ENCODE data around the gene RCAN2. TPM values are rescaled to one million over a fixed set of nuclear protein-coding genes. Genes with fewer than 3 reads are reported as not detected.
"Not testable (repeated sequence)": the region's sequence is repeated elsewhere in the genome, so short reads cannot be mapped to it uniquely, and the experiment has no call there.

RCAN2 gene
- total RNA-seq, 3 donors from 2014 or later = 2.9 to 14.9 (median 5.9) TPM

- Histone ChIP-seq H3K4me1 (no peaks in the 10 kb centered on the region), H3K9me3 (no peaks in the 10 kb centered on the region), H3K36me3 (no peaks in the 10 kb centered on the region), H3K27me3 (no peaks in the 10 kb centered on the region), H3K4me3 (no peak overlapping the region), H3K27ac (no peak overlapping the region)
- no peak for DNase-seq (ENCODE audit: low spot score in 2 of 2)
- intact Hi-C loops (cut with DNase I; ENCODE audit: low total_unique reads) = no loop called here
- no peak for TF ChIP-seq POLR2A (IDR thresholded peaks at IDR 0.05)
- TF ChIP-seq CTCF (IDR thresholded peaks at IDR 0.05) = no peak
These were observed 84.0 kb downstream of the RCAN2 start for GRCh38 chr6:46407246-46407645.

- DNase-seq (ENCODE audit: low spot score in 2 of 2); H3K27ac ChIP-seq; intact Hi-C loops (cut with DNase I; ENCODE audit: low total_unique reads); H3K36me3 ChIP-seq; H3K27me3 ChIP-seq; H3K4me1 ChIP-seq; H3K9me3 ChIP-seq; H3K4me3 ChIP-seq: not testable (repeated sequence)
These were observed 85.5 kb downstream of the RCAN2 start for GRCh38 chr6:46405620-46406180.

GRCh38 chr6:46400898-46401297 lies 90.4 kb downstream of the RCAN2 start:
- Histone ChIP-seq H3K4me1 (no peaks in the 10 kb centered on the region), H3K36me3 (no peaks in the 10 kb centered on the region), H3K4me3 (no peak overlapping the region), H3K9me3 (no peaks in the 10 kb centered on the region), H3K27me3 (no peaks in the 10 kb centered on the region), H3K27ac (no peak overlapping the region)
- no peak for TF ChIP-seq POLR2AphosphoS5 (IDR thresholded peaks at IDR 0.05)
- TF ChIP-seq POLR2A (IDR thresholded peaks at IDR 0.05) = no peak
- TF ChIP-seq CTCF (IDR thresholded peaks at IDR 0.05) = no peak
- DNase-seq (ENCODE audit: low spot score in 2 of 2) = no peak
- intact Hi-C loops (cut with DNase I; ENCODE audit: low total_unique reads) = no loop called here

- Histone ChIP-seq H3K27ac (no peak overlapping the region), H3K36me3 (no peaks in the 10 kb centered on the region), H3K27me3 (no peaks in the 10 kb centered on the region), H3K9me3 (no peaks in the 10 kb centered on the region), H3K4me3 (no peak overlapping the region), H3K4me1 (no peaks in the 10 kb centered on the region)
- no peak for DNase-seq (ENCODE audit: low spot score in 2 of 2)
- no peak for TF ChIP-seq POLR2AphosphoS5 (IDR thresholded peaks at IDR 0.05)
- no peak for TF ChIP-seq CTCF (IDR thresholded peaks at IDR 0.05)
- no peak for TF ChIP-seq POLR2A (IDR thresholded peaks at IDR 0.05)
- intact Hi-C loops (cut with DNase I; ENCODE audit: low total_unique reads) = no loop called here
These were observed 95.7 kb downstream of the RCAN2 start for GRCh38 chr6:46395530-46395929.

- no peaks in the 10 kb centered on the region for H3K9me3 ChIP-seq
- TF ChIP-seq POLR2A (IDR thresholded peaks at IDR 0.05) (no peak), POLR2AphosphoS5 (IDR thresholded peaks at IDR 0.05) (no peak)
- H3K4me1 ChIP-seq = no peaks in the 10 kb centered on the region
- H3K4me3 ChIP-seq = no peak overlapping the region
- H3K36me3 ChIP-seq = no peaks in the 10 kb centered on the region
- DNase-seq (ENCODE audit: low spot score in 2 of 2) = no peak
- H3K27me3 ChIP-seq = no peaks in the 10 kb centered on the region
- peak overlapping the region in 1 of 2 donors; percentile 41 for H3K27ac ChIP-seq
- intact Hi-C loops (cut with DNase I; ENCODE audit: low total_unique reads) = loop anchor here (5.0 kb wide), 1 partner anchor 47 kb away; no protein-coding TSS in a partner anchor
These were observed 97.3 kb downstream of the RCAN2 start for GRCh38 chr6:46393940-46394337.

GRCh38 chr6:46393161-46393939 lies 97.9 kb downstream of the RCAN2 start:
- DNase-seq (ENCODE audit: low spot score in 2 of 2) = no peak
- Histone ChIP-seq H3K27ac (peak overlapping the region in 1 of 2 donors; percentile 41), H3K4me3 (no peak overlapping the region), H3K4me1 (no peaks in the 10 kb centered on the region), H3K36me3 (no peaks in the 10 kb centered on the region), H3K9me3 (no peaks in the 10 kb centered on the region), H3K27me3 (no peaks in the 10 kb centered on the region)
- TF ChIP-seq POLR2A (IDR thresholded peaks at IDR 0.05) (no peak), CTCF (IDR thresholded peaks at IDR 0.05) (no peak), POLR2AphosphoS5 (IDR thresholded peaks at IDR 0.05) (no peak)
- intact Hi-C loops (cut with DNase I; ENCODE audit: low total_unique reads) = loop anchor here (5.0 kb wide), 1 partner anchor 46 kb away; no protein-coding TSS in a partner anchor
